Endothelial cell of umbilical vein (primary cell): ENCODE data around the gene EREG. TPM values are rescaled to one million over a fixed set of nuclear protein-coding genes. Genes with fewer than 3 reads are reported as not detected.

Source experiments
- BruUV-seq: library from RNA; stranded (reverse); fragments of 400-500 nt; replicated peaks from 2 replicates; lab custom pipeline; 2021; lab: Mats Ljungman, UMichigan
- CTCF ChIA-PET: fragments of 300-600, 350-600 bp; sonication (Branson Sonifier 250); formaldehyde crosslinking; loops from one replicate; lab custom pipeline; 2021; ENCODE audit warnings: antibody characterized with exemption, inconsistent platforms; lab: Charles Lee
- POLR2A ChIA-PET: fragments of 300-600, 350-600 bp; sonication (Branson Sonifier 250); formaldehyde crosslinking; loops from one replicate; lab custom pipeline; 2021; ENCODE audit warnings: antibody characterized with exemption, inconsistent platforms; lab: Charles Lee
- DNase-seq: peaks from one replicate; pipeline ENCODE4 v3.0.0-alpha.2; 2011; ENCODE audit warnings: low read depth, low spot score
- FAIRE-seq: peaks from 2 replicates; lab custom pipeline; 2011; peaks lifted over from hg19 to GRCh38; lab: Jason Lieb, UNC
- H2AFZ ChIP-seq: 2 replicates; pipeline ENCODE4 v1.6.0; 2012; ENCODE audit warnings: low read depth, low read length, control low read depth, inconsistent platforms
- H3K27ac ChIP-seq: 2 replicates; pipeline ENCODE4 v1.5.1; 2011; ENCODE audit warnings: low read depth, mild to moderate bottlenecking, control low read depth, low read length, moderate library complexity; ENCODE audit not compliant: insufficient read depth
- H3K27me3 ChIP-seq, 2 experiments: 2 replicates each; pipeline versions ENCODE4 v1.6.0 to v1.6.1; 2011; ENCODE audit warnings: low read length in 2 of 2, mixed read lengths in 1 of 2; ENCODE audit not compliant: control insufficient read depth in 2 of 2, insufficient read depth in 2 of 2
- H3K36me3 ChIP-seq, 2 experiments: 2 replicates in 1 of 2; 3 replicates in 1 of 2; pipeline ENCODE4 v1.5.1; 2011; ENCODE audit warnings: low read length in 2 of 2, mild to moderate bottlenecking in 1 of 2, moderate library complexity in 1 of 2; ENCODE audit not compliant: control insufficient read depth in 2 of 2, insufficient read depth in 2 of 2; ENCODE audit errors: extremely low read depth in 1 of 2
- H3K4me1 ChIP-seq: 3 replicates; pipeline ENCODE4 v1.5.1; 2011; ENCODE audit warnings: mild to moderate bottlenecking, low read length; ENCODE audit not compliant: control insufficient read depth, insufficient read depth; ENCODE audit errors: extremely low read depth
- H3K4me2 ChIP-seq: 2 replicates; pipeline ENCODE4 v1.6.1; 2011; ENCODE audit warnings: low read length, control low read depth, mixed read lengths; ENCODE audit not compliant: insufficient read depth
- H3K4me3 ChIP-seq, 3 experiments: fragments of 200-600 bp in 1 of 3; sonication (generic), shearing (Covaris generic) in 1 of 3; replicated peaks in 1 of 3; 2 replicates each; pipeline ENCODE4 v1.5.1; 2011 to 2016; ENCODE audit warnings: control low read depth in 3 of 3, low read length in 3 of 3, mild to moderate bottlenecking in 2 of 3, inconsistent platforms in 1 of 3, low read depth in 1 of 3, moderate library complexity in 1 of 3; ENCODE audit not compliant: insufficient read depth in 1 of 3
- H3K79me2 ChIP-seq: 2 replicates; pipeline ENCODE4 v1.6.0; 2012; ENCODE audit warnings: low read length, inconsistent platforms; ENCODE audit not compliant: control insufficient read depth, insufficient read depth
- H3K9ac ChIP-seq: replicated peaks from 2 replicates; pipeline ENCODE3; 2011; ENCODE audit warnings: low read length, control low read depth; ENCODE audit not compliant: insufficient read depth; ENCODE audit errors: extremely low read depth
- H3K9me1 ChIP-seq: replicated peaks from 3 replicates; pipeline ENCODE4 v1.6.0; 2011; ENCODE audit warnings: mild to moderate bottlenecking, low read length; ENCODE audit not compliant: control insufficient read depth, insufficient read depth; ENCODE audit errors: extremely low read depth
- H3K9me3 ChIP-seq: replicated peaks from 2 replicates; pipeline ENCODE4 v1.5.1; 2012; ENCODE audit warnings: low read length, inconsistent platforms; ENCODE audit not compliant: control insufficient read depth, insufficient read depth
- H4K20me1 ChIP-seq: replicated peaks from 2 replicates; pipeline ENCODE3; 2011; ENCODE audit warnings: mild to moderate bottlenecking, low read length; ENCODE audit not compliant: control insufficient read depth, insufficient read depth; ENCODE audit errors: extremely low read depth
- CTCF ChIP-seq, 2 donors: IDR thresholded peaks; 1 replicate in 1 of 2; 2 replicates in 1 of 2; pipeline ENCODE4 v1.5.1; 2011; ENCODE audit warnings: low read length in 2 of 2, mild to moderate bottlenecking in 2 of 2, moderate library complexity in 2 of 2, control low read depth in 1 of 2, inconsistent platforms in 1 of 2, low read depth in 1 of 2; ENCODE audit not compliant: insufficient read depth in 1 of 2; ENCODE audit errors: extremely low read depth in 1 of 2
- EZH2 ChIP-seq: IDR thresholded peaks from 2 replicates; pipeline ENCODE4 v1.6.1; 2012; ENCODE audit warnings: borderline replicate concordance, low read depth, mild to moderate bottlenecking, moderate library complexity, low read length, inconsistent platforms; ENCODE audit not compliant: severe bottlenecking
- FOS ChIP-seq: IDR thresholded peaks from 2 replicates; pipeline ENCODE4 v1.6.1; 2011; ENCODE audit warnings: mild to moderate bottlenecking, low read length, moderate library complexity, borderline replicate concordance; ENCODE audit not compliant: insufficient read depth
- GATA2 ChIP-seq: IDR thresholded peaks from 2 replicates; pipeline ENCODE4 v1.7.0; 2011; ENCODE audit warnings: low read depth, mild to moderate bottlenecking, moderate library complexity, mixed read lengths, low read length; ENCODE audit not compliant: insufficient read length, insufficient read depth
- JUN ChIP-seq: IDR thresholded peaks from 2 replicates; pipeline ENCODE4 v1.6.1; 2011; ENCODE audit warnings: borderline replicate concordance, low read depth; ENCODE audit not compliant: insufficient read length, insufficient read depth
- MAX ChIP-seq: IDR thresholded peaks from 2 replicates; pipeline ENCODE4 v1.6.1; 2011; ENCODE audit not compliant: insufficient read depth, insufficient read length
- MYC ChIP-seq: IDR thresholded peaks from one replicate; pipeline ENCODE4 v1.6.1; 2011; ENCODE audit warnings: mild to moderate bottlenecking, low read depth, low read length
- POLR2A ChIP-seq: IDR thresholded peaks from 2 replicates; pipeline ENCODE4 v1.6.1; 2012; ENCODE audit warnings: low read depth, mild to moderate bottlenecking, control low read depth, low read length
- POLR2AphosphoS5 ChIP-seq: IDR thresholded peaks from 2 replicates; pipeline ENCODE4 v1.6.1; 2012; ENCODE audit warnings: low read depth, mild to moderate bottlenecking, control low read depth, low read length, moderate library complexity; ENCODE audit not compliant: insufficient read depth
- dilution Hi-C: fragments of 300-500 bp; cut with MboI; formaldehyde crosslinking; loops from one replicate; pipeline ENCODE4 v1.15.0; 2019; ENCODE audit warnings: low sequenced_read_pairs; ENCODE audit not compliant: extremely low pct_ligation_motif_present
- intact Hi-C: fragments of 100-400 bp; cut with micrococcal nuclease; formaldehyde crosslinking; loops from one replicate; pipeline ENCODE4 v1.10.0; 2022
- polyA plus RNA-seq, 4 experiments: library from polyadenylated mRNA; depleted of rRNA in 3 of 4; stranded (reverse) in 3 of 4; unstranded in 1 of 4; fragments of >200 nt; gene quantifications; 2 replicates each; pipeline versions ENCODE4 v1.2.1 to v1.2.3, GENCODE V29; 2011 to 2012; ENCODE audit warnings: missing spikeins in 1 of 4
- total RNA-seq: library from RNA; stranded (reverse); gene quantifications from 2 replicates; pipeline ENCODE4 v1.2.3, GENCODE V29; 2021

EREG gene
- total and polyA plus RNA-seq, 2 donors (not counting 3 experiments of a cell fraction or from before 2014, with no cell fraction given) = not detected

GRCh38 chr4:74408639-74409038, 43.7 kb downstream of the EREG start:
- ChIA-PET CTCF (no interaction called here), POLR2A (no interaction called here)
- Histone ChIP-seq H3K9me1 (no peaks in the 10 kb centered on the region), H3K4me2 (no peak overlapping the region), H3K79me2 (no peaks in the 10 kb centered on the region), H3K4me1 (no peaks in the 10 kb centered on the region), H4K20me1 (no peaks in the 10 kb centered on the region), H3K27me3 (no peaks in the 10 kb centered on the region), H2AFZ (no peak overlapping the region), H3K27ac (no peak overlapping the region), H3K9ac (no peak overlapping the region), H3K4me3 (no peak overlapping the region), H3K36me3 (no peaks in the 10 kb centered on the region), H3K9me3 (no peaks in the 10 kb centered on the region)
- DNase-seq = no peak
- no peak for TF ChIP-seq EZH2
- no peak for TF ChIP-seq JUN
- no peak for TF ChIP-seq CTCF (IDR thresholded peaks at IDR 0.05; ENCODE audit: extremely low read depth in 1 of 2, insufficient read depth in 1 of 2, low read depth in 1 of 2, low read length in 2 of 2)
- TF ChIP-seq MAX = no peak
- no peak for TF ChIP-seq MYC
- no peak for TF ChIP-seq POLR2AphosphoS5
- TF ChIP-seq FOS = no peak
- TF ChIP-seq POLR2A = no peak
- no peak for TF ChIP-seq GATA2
- dilution Hi-C loops (no loop called here), intact Hi-C loops (no loop called here)
- FAIRE-seq = no peak
- BruUV-seq = no TSS peak
